ENCODE data around the gene SERPIND1. TPM values are rescaled to one million over a fixed set of nuclear protein-coding genes. Genes with fewer than 3 reads are reported as not detected.

The SERPIND1 gene
- total and polyA plus RNA-seq, 10 of the 15 experiments (the other 5 are each of a cell fraction or from before 2014, with no cell fraction given) = 0.08 to 0.85 (median 0.38) TPM; not detected in 1

DNA sequence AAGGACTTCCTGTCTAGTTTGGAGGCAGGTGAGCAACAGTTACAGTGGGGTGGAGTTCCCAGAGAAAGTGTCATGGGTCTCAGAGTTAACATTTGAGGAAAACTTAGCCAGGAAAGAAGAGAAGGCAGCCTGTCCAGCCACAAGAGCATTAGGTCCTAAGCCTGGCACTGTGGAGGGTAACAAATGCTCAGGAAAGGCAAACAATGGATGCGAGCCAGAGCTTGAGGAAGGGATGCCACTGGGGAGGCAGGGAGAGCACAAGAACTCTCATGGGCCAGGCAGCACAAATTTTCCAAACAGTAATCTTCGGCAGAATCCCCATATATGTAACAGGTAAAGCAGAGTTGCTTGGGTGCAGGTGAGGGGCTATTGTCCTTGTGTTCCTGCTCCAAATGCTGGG lies 8.0 kb upstream of the SERPIND1 start:
- WGBS (ENCODE audit: insufficient coverage, insufficient replicate concordance, low lambda C conversion rate, missing lambda C conversion rate) = 85% methylated on average over 2 of the region's 2 CpGs
- in situ Hi-C loops (cut with MboI) (no loop called here), intact Hi-C loops (cut with micrococcal nuclease; ENCODE audit: unreplicated experiment) (no loop called here)
- peaks cover 10 to 19% of the 10 kb centered on the region in 2 experiments; a peak in 3 of 4 replicates for H3K36me3 ChIP-seq (ENCODE audit: control insufficient read depth in 2 of 2, insufficient read depth in 2 of 2, low read length in 1 of 2)
- RAD21 ChIA-PET (ENCODE audit: unreplicated experiment) = no interaction called here
- no TSS peak for BruUV-seq (replicated peaks)
- no peaks in the 10 kb centered on the region for H3K9me3 ChIP-seq (replicated peaks; ENCODE audit: control insufficient read depth, insufficient read depth, low read length)
- no peak for DNase-seq (ENCODE audit: low read depth, low spot score)
- no peak overlapping the region for H3K4me2 ChIP-seq (ENCODE audit: control insufficient read depth, insufficient read depth)
- POLR2A ChIA-PET = no interaction called here
- H3K79me2 ChIP-seq (ENCODE audit: control insufficient read depth, insufficient read depth, low read length) = no peaks in the 10 kb centered on the region
- no peak for ATAC-seq
- H3K9ac ChIP-seq (ENCODE audit: control insufficient read depth, insufficient read depth, low read length) = no peak overlapping the region
- H3K4me3 ChIP-seq = no peak overlapping the region
- no peak for FAIRE-seq
- H3K27ac ChIP-seq (ENCODE audit: control insufficient read depth, insufficient read depth) = no peak overlapping the region
- H3K27me3 ChIP-seq (replicated peaks in 1 of 2; ENCODE audit: control insufficient read depth in 2 of 2, insufficient read depth in 2 of 2, low read length in 1 of 2) = no peaks in the 10 kb centered on the region
- SMC1A ChIA-PET (ENCODE audit: uncharacterized antibody, unreplicated experiment) = no interaction called here
- no peaks in the 10 kb centered on the region for H4K20me1 ChIP-seq (ENCODE audit: control insufficient read depth, insufficient read depth)
- H2AFZ ChIP-seq (ENCODE audit: control insufficient read depth, low read depth, low read length) = no peak overlapping the region
- TF ChIP-seq, protein P1, sequence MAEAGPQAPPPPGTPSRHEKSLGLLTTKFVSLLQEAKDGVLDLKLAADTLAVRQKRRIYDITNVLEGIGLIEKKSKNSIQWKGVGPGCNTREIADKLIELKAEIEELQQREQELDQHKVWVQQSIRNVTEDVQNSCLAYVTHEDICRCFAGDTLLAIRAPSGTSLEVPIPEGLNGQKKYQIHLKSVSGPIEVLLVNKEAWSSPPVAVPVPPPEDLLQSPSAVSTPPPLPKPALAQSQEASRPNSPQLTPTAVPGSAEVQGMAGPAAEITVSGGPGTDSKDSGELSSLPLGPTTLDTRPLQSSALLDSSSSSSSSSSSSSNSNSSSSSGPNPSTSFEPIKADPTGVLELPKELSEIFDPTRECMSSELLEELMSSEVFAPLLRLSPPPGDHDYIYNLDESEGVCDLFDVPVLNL (IDR thresholded peaks at IDR 0.05; ENCODE audit: low read depth, low read length) = no peak
- TF ChIP-seq, protein P2, sequence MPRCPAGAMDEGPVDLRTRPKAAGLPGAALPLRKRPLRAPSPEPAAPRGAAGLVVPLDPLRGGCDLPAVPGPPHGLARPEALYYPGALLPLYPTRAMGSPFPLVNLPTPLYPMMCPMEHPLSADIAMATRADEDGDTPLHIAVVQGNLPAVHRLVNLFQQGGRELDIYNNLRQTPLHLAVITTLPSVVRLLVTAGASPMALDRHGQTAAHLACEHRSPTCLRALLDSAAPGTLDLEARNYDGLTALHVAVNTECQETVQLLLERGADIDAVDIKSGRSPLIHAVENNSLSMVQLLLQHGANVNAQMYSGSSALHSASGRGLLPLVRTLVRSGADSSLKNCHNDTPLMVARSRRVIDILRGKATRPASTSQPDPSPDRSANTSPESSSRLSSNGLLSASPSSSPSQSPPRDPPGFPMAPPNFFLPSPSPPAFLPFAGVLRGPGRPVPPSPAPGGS (IDR thresholded peaks at IDR 0.05; ENCODE audit: borderline replicate concordance, insufficient read depth, low read depth, low read length, poor library complexity, severe bottlenecking) = no peak
- TF ChIP-seq MEF2A (IDR thresholded peaks at IDR 0.05; ENCODE audit: insufficient read depth, low read depth, low read length) = no peak
- TF ChIP-seq, protein P3, sequence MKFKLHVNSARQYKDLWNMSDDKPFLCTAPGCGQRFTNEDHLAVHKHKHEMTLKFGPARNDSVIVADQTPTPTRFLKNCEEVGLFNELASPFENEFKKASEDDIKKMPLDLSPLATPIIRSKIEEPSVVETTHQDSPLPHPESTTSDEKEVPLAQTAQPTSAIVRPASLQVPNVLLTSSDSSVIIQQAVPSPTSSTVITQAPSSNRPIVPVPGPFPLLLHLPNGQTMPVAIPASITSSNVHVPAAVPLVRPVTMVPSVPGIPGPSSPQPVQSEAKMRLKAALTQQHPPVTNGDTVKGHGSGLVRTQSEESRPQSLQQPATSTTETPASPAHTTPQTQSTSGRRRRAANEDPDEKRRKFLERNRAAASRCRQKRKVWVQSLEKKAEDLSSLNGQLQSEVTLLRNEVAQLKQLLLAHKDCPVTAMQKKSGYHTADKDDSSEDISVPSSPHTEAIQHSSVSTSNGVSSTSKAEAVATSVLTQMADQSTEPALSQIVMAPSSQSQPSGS (IDR thresholded peaks at IDR 0.05; ENCODE audit: low read length) = no peak
- H3K4me1 ChIP-seq (ENCODE audit: control insufficient read depth, insufficient read depth, low read length) = no peaks in the 10 kb centered on the region
- CTCF ChIA-PET = interaction anchor here (0.6 to 1.7 kb wide), 3 partner anchors 16 to 18 kb away, joined by 3 to 4 read pairs (median 3); no protein-coding TSS in a partner anchor

All from GM12878 (cell line).